HG03108 (cell line): ENCODE data around the gene TESMIN.

Experiments used
- ATAC-seq: cut with Tn5 transposase; IDR thresholded peaks from one replicate; pipeline ENCODE4 v1.9.1; 2021; ENCODE audit warnings: moderate library complexity; ENCODE audit not compliant: unreplicated experiment

Gene TESMIN

GRCh38 chr11:68762481-68762880, 11.2 kb upstream of the TESMIN start:
- ATAC-seq: no peak

- ATAC-seq: no peak
Measured at GRCh38 chr11:68761801-68762200, 10.5 kb upstream of the TESMIN start.

GRCh38 chr11:68759991-68760390, 8.7 kb upstream of the TESMIN start:
- ATAC-seq: no peak

GRCh38 chr11:68757711-68758110, 6.4 kb upstream of the TESMIN start:
- ATAC-seq: no peak

- no peak for ATAC-seq
Measured at GRCh38 chr11:68756171-68756766, 4.9 kb upstream of the TESMIN start.

GRCh38 chr11:68753300-68753699, 2.0 kb upstream of the TESMIN start:
- ATAC-seq: no peak

GRCh38 chr11:68751004-68751325, 355 bp downstream of the TESMIN start:
- no peak for ATAC-seq

- no peak for ATAC-seq
Measured at GRCh38 chr11:68750195-68751003, 921 bp downstream of the TESMIN start.

- ATAC-seq: no peak
Measured at GRCh38 chr11:68749229-68750123, 1.8 kb downstream of the TESMIN start.

GRCh38 chr11:68748061-68748460, 3.3 kb downstream of the TESMIN start:
- ATAC-seq: no peak

- no peak for ATAC-seq
Measured at GRCh38 chr11:68743539-68743938, 7.8 kb downstream of the TESMIN start.

GRCh38 chr11:68741463-68741862, 9.9 kb downstream of the TESMIN start:
- ATAC-seq: no peak

- no peak for ATAC-seq
Measured at GRCh38 chr11:68735646-68736045, 15.7 kb downstream of the TESMIN start.

- no peak for ATAC-seq
Measured at GRCh38 chr11:68735125-68735524, 16.2 kb downstream of the TESMIN start.

- no peak for ATAC-seq
Measured at GRCh38 chr11:68734111-68734510, 17.2 kb downstream of the TESMIN start.

- ATAC-seq: no peak
Measured at GRCh38 chr11:68727783-68728182, 23.5 kb downstream of the TESMIN start.

- no peak for ATAC-seq
Measured at GRCh38 chr11:68724293-68724692, 27.0 kb downstream of the TESMIN start.

GRCh38 chr11:68722143-68722542, 29.2 kb downstream of the TESMIN start:
- no peak for ATAC-seq

- ATAC-seq: no peak
Measured at GRCh38 chr11:68721075-68721474, 30.2 kb downstream of the TESMIN start.

- no peak for ATAC-seq
Measured at GRCh38 chr11:68715456-68716122, 35.7 kb downstream of the TESMIN start.
